Activated CD8-positive, alpha-beta memory T cell treated with anti-CD3 and anti-CD28 coated beads, Interleukin-2, amount 50 U/mL, for 4 hours (primary cell): ENCODE measurements around the gene SMAD3.

Experiments
- DNase-seq: peaks from one replicate; pipeline ENCODE4 v3.0.0-alpha.2; 2020

Gene SMAD3

DNA sequence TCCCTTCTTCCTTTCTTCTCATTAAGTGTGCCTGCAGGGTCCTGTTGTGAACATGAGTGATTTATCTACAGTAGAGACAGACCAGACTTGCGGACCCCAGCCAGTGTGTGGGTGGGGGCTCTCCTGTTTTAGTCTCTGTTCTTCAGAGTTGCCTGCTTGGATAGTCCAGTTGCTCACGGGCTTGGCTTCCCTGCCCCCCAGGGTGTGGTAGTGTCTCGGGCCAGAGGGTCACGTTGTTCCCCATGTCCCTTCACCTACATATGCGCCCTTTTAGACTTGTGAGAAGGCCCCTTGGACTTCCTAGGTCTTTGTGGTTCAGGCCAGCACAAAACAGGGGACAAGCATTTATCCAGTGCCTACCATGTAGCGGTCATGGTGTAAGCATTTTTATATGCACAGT is 103.3 kb downstream of the SMAD3 start:
- DNase-seq: no peak

GRCh38 chr15:67170143-67170925 is 104.9 kb downstream of the SMAD3 start:
- DNase-seq: no peak

GRCh38 chr15:67171471-67171870 is 106.1 kb downstream of the SMAD3 start:
- DNase-seq: no peak

DNA sequence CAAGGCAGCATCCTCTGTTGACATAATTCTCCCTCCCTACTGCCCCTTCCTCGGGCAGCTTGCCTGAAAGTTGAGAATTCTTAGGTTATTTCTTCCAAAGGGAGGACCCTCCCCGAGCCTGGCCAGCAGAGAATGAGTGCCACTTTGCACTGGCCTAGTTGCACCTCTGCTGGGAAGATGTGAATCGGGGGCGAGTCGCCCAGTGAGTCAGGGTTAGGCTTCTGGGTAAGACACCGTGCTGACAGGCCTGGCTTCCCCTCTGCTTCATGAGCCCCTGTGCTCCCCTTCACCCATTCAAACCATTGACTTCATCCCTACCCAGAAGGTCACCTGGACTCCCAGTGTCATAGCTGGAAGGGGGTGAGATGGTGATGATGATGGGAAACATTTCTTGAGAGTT is 106.8 kb downstream of the SMAD3 start:
- no peak for DNase-seq

- no peak for DNase-seq
Measured at GRCh38 chr15:67173005-67173404, 107.6 kb downstream of the SMAD3 start.

GRCh38 chr15:67173786-67174185 is 108.4 kb downstream of the SMAD3 start:
- no peak for DNase-seq

- DNase-seq: no peak
Measured at GRCh38 chr15:67174446-67174845, 109.0 kb downstream of the SMAD3 start.

GRCh38 chr15:67174864-67175573 is 109.6 kb downstream of the SMAD3 start:
- no peak for DNase-seq

DNA sequence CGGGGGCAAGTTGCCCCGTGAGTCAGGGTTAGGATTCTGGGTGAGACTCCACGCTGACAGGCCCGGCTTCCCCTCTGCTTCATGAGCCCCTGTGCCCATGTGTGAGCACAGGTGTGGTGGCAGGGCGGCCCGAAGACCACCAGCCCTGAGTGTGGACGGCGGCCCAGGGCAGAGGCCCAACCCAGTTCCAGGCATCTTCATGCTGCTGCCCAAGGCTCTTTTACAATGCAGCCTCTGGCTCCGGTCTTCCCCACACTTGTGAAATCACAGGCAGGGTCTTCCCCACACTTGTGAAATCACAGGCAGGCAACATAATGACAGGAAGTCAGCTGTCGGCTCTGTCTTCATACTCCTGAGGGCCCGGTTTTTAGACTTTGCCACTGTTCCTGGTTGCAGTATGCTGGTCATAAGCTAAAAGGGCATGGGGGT is 110.3 kb downstream of the SMAD3 start:
- no peak for DNase-seq

GRCh38 chr15:67176195-67176971 is 111.0 kb downstream of the SMAD3 start:
- no peak for DNase-seq

- DNase-seq: no peak
Measured at GRCh38 chr15:67177752-67178151, 112.3 kb downstream of the SMAD3 start.

DNA sequence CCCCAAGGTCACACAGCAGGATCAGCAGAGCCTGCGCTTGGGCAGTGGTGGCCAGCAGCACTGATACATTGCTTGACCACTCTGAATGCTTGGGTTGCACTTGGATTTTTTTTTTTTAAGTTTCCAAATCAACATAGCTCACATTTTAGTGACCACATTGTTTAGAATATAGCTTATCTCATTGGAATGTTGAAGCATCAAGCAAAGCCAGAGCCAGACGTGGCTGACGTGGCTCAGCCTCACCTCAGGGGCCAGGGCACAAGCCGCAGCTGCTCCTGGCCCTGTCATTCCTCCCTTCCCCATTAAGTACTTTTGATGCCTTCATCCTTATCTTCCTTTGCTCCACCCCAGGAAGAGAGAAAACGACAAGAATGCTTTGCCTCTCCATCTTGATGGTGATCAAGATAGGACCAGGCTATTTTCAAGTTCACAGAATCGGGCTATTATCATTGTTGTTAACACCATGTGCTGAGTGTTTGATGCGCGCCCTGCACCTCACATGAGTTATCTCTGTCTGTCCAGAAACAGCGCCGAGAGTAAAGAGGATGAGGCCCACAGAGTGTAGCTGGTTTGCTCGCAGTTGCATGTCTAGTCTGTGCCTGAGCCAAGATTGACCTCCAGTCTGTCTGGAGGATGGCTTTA is 113.3 kb downstream of the SMAD3 start:
- DNase-seq: no peak

DNA sequence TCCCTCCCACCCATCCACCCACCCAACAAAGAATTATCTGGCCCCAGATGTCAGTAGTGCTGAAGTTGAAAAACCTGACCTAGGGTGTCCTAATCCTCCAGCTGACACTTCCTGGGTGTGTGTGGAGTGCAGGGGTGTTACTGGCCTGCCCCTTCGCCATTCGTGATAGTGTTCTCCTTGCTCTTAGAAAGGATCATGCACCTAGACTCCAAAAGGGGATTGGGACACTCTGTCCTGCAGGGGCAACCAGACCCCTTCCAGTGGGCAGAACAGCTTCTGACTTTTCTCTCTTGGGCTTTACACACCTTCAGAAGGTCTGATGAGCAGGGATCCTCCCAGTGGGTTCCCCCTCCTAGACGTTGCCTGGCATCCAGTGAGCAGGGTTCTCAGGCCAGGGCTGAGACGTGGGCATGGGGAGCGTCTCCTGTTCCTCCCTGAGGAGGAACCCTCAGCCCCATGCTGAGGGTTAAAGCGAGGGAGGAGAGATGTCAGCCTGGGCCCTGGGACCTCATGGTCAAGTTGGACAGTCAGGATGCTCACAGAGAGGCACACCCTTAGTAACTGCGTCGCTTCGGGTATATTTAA is 114.1 kb downstream of the SMAD3 start:
- DNase-seq: no peak

DNA sequence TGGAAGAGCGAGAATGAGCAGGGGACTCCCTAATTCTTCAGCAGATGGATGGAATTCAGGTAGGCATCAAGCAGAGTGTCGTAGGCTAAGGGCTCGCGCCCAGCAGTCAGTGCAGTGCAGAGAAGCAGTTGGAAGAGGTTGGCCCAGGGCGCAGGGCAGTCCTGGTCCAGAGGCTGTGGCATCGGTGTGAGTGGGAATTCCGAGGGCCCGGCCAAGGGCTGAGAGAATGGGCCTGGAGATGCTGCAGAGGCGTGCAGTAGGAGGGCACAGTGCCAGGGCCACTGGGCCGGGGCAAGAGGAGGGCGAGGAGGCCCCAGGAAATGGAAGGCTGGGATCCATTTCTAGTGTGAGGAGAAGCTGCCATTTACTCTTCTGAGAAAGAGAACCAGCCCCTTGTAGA is 114.6 kb downstream of the SMAD3 start:
- DNase-seq: no peak

- no peak for DNase-seq
Measured at GRCh38 chr15:67180514-67181191, 115.3 kb downstream of the SMAD3 start.

DNA sequence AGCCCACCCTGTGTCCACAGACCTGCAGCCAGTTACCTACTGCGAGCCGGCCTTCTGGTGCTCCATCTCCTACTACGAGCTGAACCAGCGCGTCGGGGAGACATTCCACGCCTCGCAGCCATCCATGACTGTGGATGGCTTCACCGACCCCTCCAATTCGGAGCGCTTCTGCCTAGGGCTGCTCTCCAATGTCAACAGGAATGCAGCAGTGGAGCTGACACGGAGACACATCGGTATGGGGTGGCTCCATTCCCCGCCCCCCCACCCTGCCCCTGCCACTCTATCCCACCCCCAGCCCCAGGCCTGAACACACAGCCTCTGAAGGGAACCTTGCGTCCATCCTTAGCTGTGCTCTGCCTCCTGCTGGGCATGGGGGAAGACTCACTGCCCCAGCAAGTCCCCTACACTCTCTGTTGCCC is 115.8 kb downstream of the SMAD3 start:
- DNase-seq: no peak

DNA sequence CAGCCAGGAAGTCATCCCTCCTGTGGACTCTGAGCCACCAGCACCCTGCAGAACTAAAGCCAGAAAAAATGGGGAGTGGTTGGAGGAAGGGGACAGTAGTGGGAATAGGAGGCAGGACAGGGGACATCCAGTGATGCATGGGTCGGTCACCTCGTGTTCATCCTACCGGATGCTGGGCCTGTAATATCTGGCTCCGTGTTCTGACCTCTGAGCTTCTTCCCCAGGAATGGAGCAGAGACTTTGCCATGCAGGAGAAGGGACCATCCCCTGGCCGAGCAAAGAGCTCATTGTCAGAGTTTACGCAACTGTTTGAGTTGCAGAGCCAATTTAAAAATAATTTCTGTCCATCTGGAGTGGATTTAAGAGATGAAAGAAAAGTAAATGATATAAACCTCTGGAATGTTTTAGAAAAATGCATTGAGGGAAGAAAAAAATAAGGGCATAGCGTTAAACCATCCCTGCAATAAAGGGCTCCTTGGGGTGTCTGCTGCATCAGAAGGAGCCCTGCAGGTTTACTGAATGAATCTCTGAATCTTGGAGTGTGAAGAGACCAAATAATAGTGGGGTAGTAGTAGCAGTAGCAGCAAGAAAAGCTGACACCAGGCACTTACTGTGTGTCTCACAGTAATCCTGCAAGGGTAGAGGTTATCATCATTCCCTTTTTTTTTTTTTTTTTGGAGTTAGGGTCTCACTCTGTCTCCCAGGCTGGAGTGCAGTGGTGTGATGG is 118.2 kb downstream of the SMAD3 start:
- no peak for DNase-seq

DNA sequence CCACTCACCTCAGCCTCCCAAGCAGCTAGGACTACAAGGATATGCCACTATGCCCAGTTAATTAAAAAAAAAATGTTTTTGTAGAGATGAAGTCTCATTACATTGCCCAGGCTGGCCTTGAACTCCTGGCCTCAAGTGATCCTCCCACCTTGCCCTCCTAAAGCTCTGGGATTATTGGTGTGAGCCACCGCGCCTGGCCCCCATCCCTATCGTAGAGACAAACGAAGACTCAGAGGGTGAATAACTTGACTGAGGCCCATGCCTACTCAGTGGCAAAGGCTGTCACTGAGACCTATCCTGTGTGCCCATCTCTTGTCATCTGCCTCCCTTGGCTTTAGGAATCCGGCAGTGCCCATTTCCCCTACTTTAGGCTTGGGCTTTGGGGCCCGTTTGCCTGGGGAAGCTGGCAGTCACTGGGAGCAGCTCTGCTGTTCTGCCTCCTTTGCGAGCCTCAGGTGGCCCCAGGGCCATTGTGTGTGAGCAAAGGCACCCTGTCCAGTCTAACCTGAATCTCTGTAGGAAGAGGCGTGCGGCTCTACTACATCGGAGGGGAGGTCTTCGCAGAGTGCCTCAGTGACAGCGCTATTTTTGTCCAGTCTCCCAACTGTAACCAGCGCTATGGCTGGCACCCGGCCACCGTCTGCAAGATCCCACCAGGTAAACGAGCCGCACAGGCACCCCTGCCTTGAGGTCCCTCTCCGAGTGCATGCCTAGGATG is 119.0 kb downstream of the SMAD3 start:
- DNase-seq: no peak

DNA sequence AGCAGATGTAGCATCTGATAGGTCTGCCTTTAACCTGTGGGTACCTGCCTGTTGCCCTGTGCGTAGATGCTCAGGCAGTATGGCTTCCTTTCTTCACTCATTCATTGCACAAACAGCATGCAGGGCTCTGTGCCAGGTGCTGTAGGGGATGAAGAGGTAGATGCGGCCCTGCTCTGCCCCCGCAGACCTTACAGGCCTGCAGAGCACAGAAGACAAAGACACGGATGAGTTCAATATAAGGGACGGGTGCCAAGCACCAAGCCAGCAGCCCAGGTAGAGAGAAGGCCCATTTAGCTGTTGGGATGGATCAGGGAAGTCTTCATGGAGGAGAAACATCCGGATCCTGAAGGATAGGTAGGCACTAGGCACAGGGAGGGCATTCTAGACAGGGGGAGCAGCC is 119.6 kb downstream of the SMAD3 start:
- DNase-seq: no peak

DNA sequence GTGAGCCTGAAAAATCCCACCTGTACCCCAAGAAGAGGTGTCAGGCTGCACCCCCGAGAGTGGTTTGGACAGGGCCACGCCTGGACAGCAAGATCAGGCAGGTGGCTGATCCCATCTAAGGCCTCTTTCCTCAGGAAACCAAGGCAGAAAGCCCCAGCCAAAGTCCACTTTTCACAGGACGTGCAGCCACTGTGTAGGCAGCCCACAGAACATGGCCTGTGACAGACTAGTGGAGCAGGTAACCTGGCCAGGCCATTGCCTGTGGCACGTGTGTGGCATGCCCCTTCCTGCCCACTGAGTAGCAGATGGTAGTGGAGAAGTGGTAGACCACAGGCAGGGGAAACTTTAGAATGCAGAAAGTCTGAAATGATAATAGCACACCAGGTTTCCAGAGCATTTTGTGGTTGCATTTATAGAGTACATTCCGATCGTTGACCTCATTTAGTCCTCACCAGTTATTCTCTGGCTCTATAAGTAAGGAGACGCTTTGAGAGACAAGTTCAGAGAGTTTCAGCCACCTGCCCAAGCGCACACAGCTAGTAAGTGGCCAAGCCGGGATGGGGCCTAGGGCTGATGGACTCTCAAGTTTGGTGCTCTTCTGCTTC is 120.3 kb downstream of the SMAD3 start:
- DNase-seq: no peak
